Measurements from ENCODE around the gene SIM2. TPM values are rescaled to one million over a fixed set of nuclear protein-coding genes. Genes with fewer than 3 reads are reported as not detected.

The SIM2 gene
- polyA plus RNA-seq, 3 donors from 2014 or later, result not detected

GRCh38 chr21:36699546-36700294, 805 bp downstream of the SIM2 start:
- Mint-ChIP-seq H3K27me3 (ENCODE audit: low read depth in 3 of 3) (peaks cover 25 to 41% (median 39%) of the 10 kb centered on the region in 3 donors), H3K4me1 (peaks cover 0 to 5% of the 10 kb centered on the region in 2 donors), H3K4me3 (peak overlapping the region in 2 of 5 donors; percentile 35 to 56), H3K27ac (no peak overlapping the region), H3K9me3 (no peaks in the 10 kb centered on the region), H3K36me3 (no peaks in the 10 kb centered on the region)
- DNase-seq, result no peak

- H3K27ac Mint-ChIP-seq, result no peak overlapping the region
- no peaks in the 10 kb centered on the region for H3K9me3 Mint-ChIP-seq
- H3K4me1 Mint-ChIP-seq, result peaks cover 1 to 5% of the 10 kb centered on the region in 2 donors
- peaks cover 22 to 37% (median 35%) of the 10 kb centered on the region in 3 donors for H3K27me3 Mint-ChIP-seq (ENCODE audit: low read depth in 3 of 3)
- no peak for DNase-seq
- peak overlapping the region in 2 of 5 donors; percentile 35 to 56 for H3K4me3 Mint-ChIP-seq
- H3K36me3 Mint-ChIP-seq, result no peaks in the 10 kb centered on the region
These were observed 1.5 kb downstream of the SIM2 start for GRCh38 chr21:36700295-36700970.

- no peaks in the 10 kb centered on the region for H3K36me3 Mint-ChIP-seq
- H3K9me3 Mint-ChIP-seq, result no peaks in the 10 kb centered on the region
- peak overlapping the region in 1 of 5 donors; percentile 13 for H3K4me3 Mint-ChIP-seq
- DNase-seq, result no peak
- H3K4me1 Mint-ChIP-seq, result peaks cover 9% of the 10 kb centered on the region in 2 donors
- no peak overlapping the region for H3K27ac Mint-ChIP-seq
- peaks cover 16 to 35% (median 29%) of the 10 kb centered on the region in 3 donors for H3K27me3 Mint-ChIP-seq (ENCODE audit: low read depth in 3 of 3)
These were observed 2.2 kb downstream of the SIM2 start for GRCh38 chr21:36700971-36701755.

- H3K9me3 Mint-ChIP-seq, result no peaks in the 10 kb centered on the region
- H3K36me3 Mint-ChIP-seq, result peaks cover 0 to 7% (median 0%) of the 10 kb centered on the region in 3 donors
These were observed 3.1 kb downstream of the SIM2 start for GRCh38 chr21:36701756-36702621.

GRCh38 chr21:36702622-36702968, 3.7 kb downstream of the SIM2 start:
- Mint-ChIP-seq H3K4me1 (peaks cover 17 to 18% of the 10 kb centered on the region in 2 donors), H3K4me3 (peak overlapping the region in 1 of 5 donors; percentile 0), H3K36me3 (peaks cover 0 to 7% (median 0%) of the 10 kb centered on the region in 3 donors), H3K9me3 (no peaks in the 10 kb centered on the region), H3K27ac (no peak overlapping the region), H3K27me3 (ENCODE audit: low read depth in 3 of 3) (peaks cover 18 to 37% (median 32%) of the 10 kb centered on the region in 3 donors)
- no peak for DNase-seq

More at GRCh38 chr21:36701756-36702621, 3.1 kb downstream of the SIM2 start:
- Mint-ChIP-seq H3K4me3 (peak overlapping the region in 1 of 5 donors; percentile 13), H3K27ac (no peak overlapping the region), H3K27me3 (ENCODE audit: low read depth in 3 of 3) (peaks cover 18 to 37% (median 27%) of the 10 kb centered on the region in 3 donors), H3K4me1 (peaks cover 17% of the 10 kb centered on the region in 2 donors)
- DNase-seq, result no peak

- peaks cover 17 to 18% of the 10 kb centered on the region in 2 donors for H3K4me1 Mint-ChIP-seq
- peaks cover 0 to 7% (median 0%) of the 10 kb centered on the region in 3 donors for H3K36me3 Mint-ChIP-seq
- H3K4me3 Mint-ChIP-seq, result no peak overlapping the region
- no peak for DNase-seq
- H3K27ac Mint-ChIP-seq, result no peak overlapping the region
- no peaks in the 10 kb centered on the region for H3K9me3 Mint-ChIP-seq
- peaks cover 18 to 37% (median 32%) of the 10 kb centered on the region in 3 donors for H3K27me3 Mint-ChIP-seq (ENCODE audit: low read depth in 3 of 3)
These were observed 4.2 kb downstream of the SIM2 start for GRCh38 chr21:36703123-36703522.

GRCh38 chr21:36703626-36704280, 4.8 kb downstream of the SIM2 start:
- no peak overlapping the region for H3K27ac Mint-ChIP-seq
- no peak for DNase-seq
- no peak overlapping the region for H3K4me3 Mint-ChIP-seq
- peaks cover 22 to 41% (median 35%) of the 10 kb centered on the region in 3 donors for H3K27me3 Mint-ChIP-seq (ENCODE audit: low read depth in 3 of 3)
- peaks cover 17 to 18% of the 10 kb centered on the region in 2 donors for H3K4me1 Mint-ChIP-seq
- peaks cover 0 to 7% (median 0%) of the 10 kb centered on the region in 3 donors for H3K36me3 Mint-ChIP-seq
- H3K9me3 Mint-ChIP-seq, result no peaks in the 10 kb centered on the region

- H3K27me3 Mint-ChIP-seq (ENCODE audit: low read depth in 3 of 3), result peaks cover 22 to 42% (median 35%) of the 10 kb centered on the region in 3 donors
- H3K4me3 Mint-ChIP-seq, result no peak overlapping the region
- peaks cover 18% of the 10 kb centered on the region in 2 donors for H3K4me1 Mint-ChIP-seq
- no peak overlapping the region for H3K27ac Mint-ChIP-seq
- peaks cover 0 to 7% (median 0%) of the 10 kb centered on the region in 3 donors for H3K36me3 Mint-ChIP-seq
- no peaks in the 10 kb centered on the region for H3K9me3 Mint-ChIP-seq
- no peak for DNase-seq
These were observed 5.5 kb downstream of the SIM2 start for GRCh38 chr21:36704281-36704957.

- Mint-ChIP-seq H3K27me3 (ENCODE audit: low read depth in 3 of 3) (peaks cover 28 to 46% (median 38%) of the 10 kb centered on the region in 3 donors), H3K4me1 (peaks cover 17 to 18% of the 10 kb centered on the region in 2 donors), H3K9me3 (no peaks in the 10 kb centered on the region), H3K27ac (no peak overlapping the region), H3K4me3 (peak overlapping the region in 2 of 5 donors; percentile 6 to 54), H3K36me3 (peaks cover 0 to 7% (median 0%) of the 10 kb centered on the region in 3 donors)
- no peak for DNase-seq
These were observed 6.2 kb downstream of the SIM2 start for GRCh38 chr21:36704958-36705678.

GRCh38 chr21:36705679-36706481, 7.0 kb downstream of the SIM2 start:
- peaks cover 15 to 18% of the 10 kb centered on the region in 2 donors for H3K4me1 Mint-ChIP-seq
- H3K9me3 Mint-ChIP-seq, result no peaks in the 10 kb centered on the region
- peaks cover 0 to 7% (median 0%) of the 10 kb centered on the region in 3 donors for H3K36me3 Mint-ChIP-seq
- no peak for DNase-seq
- peaks cover 26 to 47% (median 37%) of the 10 kb centered on the region in 3 donors for H3K27me3 Mint-ChIP-seq (ENCODE audit: low read depth in 3 of 3)
- H3K27ac Mint-ChIP-seq, result no peak overlapping the region
- H3K4me3 Mint-ChIP-seq, result peak overlapping the region in 4 of 5 donors; percentile 23 to 74 (median 45)

GRCh38 chr21:36706482-36706852, 7.6 kb downstream of the SIM2 start:
- H3K4me1 Mint-ChIP-seq, result peaks cover 15 to 18% of the 10 kb centered on the region in 2 donors
- DNase-seq, result no peak
- H3K27ac Mint-ChIP-seq, result no peak overlapping the region
- H3K27me3 Mint-ChIP-seq (ENCODE audit: low read depth in 3 of 3), result peaks cover 26 to 46% (median 36%) of the 10 kb centered on the region in 3 donors
- H3K4me3 Mint-ChIP-seq, result peak overlapping the region in 4 of 5 donors; percentile 23 to 74 (median 45)
- H3K9me3 Mint-ChIP-seq, result no peaks in the 10 kb centered on the region
- peaks cover 0 to 7% (median 0%) of the 10 kb centered on the region in 3 donors for H3K36me3 Mint-ChIP-seq

Data from immature natural killer cell (primary cell).